ENCODE results near the gene DLD. TPM values are rescaled to one million over a fixed set of nuclear protein-coding genes. Genes with fewer than 3 reads are reported as not detected.

DLD gene
- total and polyA plus RNA-seq, 2 of the 13 experiments (the other 11 are each of a cell fraction or from before 2014, with no cell fraction given): 56.8 to 95.2 TPM

GRCh38 chr7:107856806-107857540 lies 34.0 kb upstream of the DLD start (continued):
- TF ChIP-seq ZNF574 (CRISPR knock-in tag; IDR thresholded peaks at IDR 0.05) (peak; percentile 49; the same call in 1 of the 2 replicates), ZNF282 (IDR thresholded peaks at IDR 0.05; ENCODE audit: partially characterized antibody) (no peak), ZNF605 (CRISPR knock-in tag; IDR thresholded peaks at IDR 0.05) (peak; percentile 67), ZNF232 (CRISPR knock-in tag; IDR thresholded peaks at IDR 0.05; ENCODE audit: borderline replicate concordance) (peak; percentile 44; the same call in 1 of the 2 replicates), ZNF33B (CRISPR knock-in tag; IDR thresholded peaks at IDR 0.05) (peak; percentile 36; the same call in 1 of the 2 replicates), NFATC3 (CRISPR knock-in tag; IDR thresholded peaks at IDR 0.05) (no peak), SPEN (CRISPR knock-in tag; IDR thresholded peaks at IDR 0.05; ENCODE audit: low read depth) (peak; percentile 86), ZBTB37 (CRISPR knock-in tag; IDR thresholded peaks at IDR 0.05) (no peak), TFE3 (CRISPR knock-in tag; IDR thresholded peaks at IDR 0.05) (peak; percentile 30; the same call in 1 of the 2 replicates), STAT6 (CRISPR knock-in tag; IDR thresholded peaks at IDR 0.05; ENCODE audit: borderline replicate concordance) (no peak), HNF1B (CRISPR knock-in tag; IDR thresholded peaks at IDR 0.05) (peak; percentile 70; the same call in 1 of the 2 replicates), HOMEZ (CRISPR knock-in tag; IDR thresholded peaks at IDR 0.05; ENCODE audit: low read depth) (peak; percentile 71; the same call in 1 of the 2 replicates), ZNF484 (CRISPR knock-in tag; IDR thresholded peaks at IDR 0.05; ENCODE audit: borderline replicate concordance, low read depth) (no peak), ZBTB20 (CRISPR knock-in tag; IDR thresholded peaks at IDR 0.05; ENCODE audit: borderline replicate concordance, low read depth) (peak; percentile 37; the same call in 1 of the 2 replicates), WIZ (CRISPR knock-in tag; IDR thresholded peaks at IDR 0.05) (peak; percentile 93), ZNF547 (CRISPR knock-in tag; IDR thresholded peaks at IDR 0.05) (0 out of 2 replicates have a peak, but pooled peaks have one; percentile 55)

All from HepG2 (cell line).